ENCODE data around the gene VASN.
A peak's percentile ranks its signal among the peaks of the same experiment; 100 is the strongest.

The VASN gene

GRCh38 chr16:4404967-4405696, 33.5 kb downstream of the VASN start:
- no peak for DNase-seq

- DNase-seq = no peak
These were observed 36.1 kb downstream of the VASN start for GRCh38 chr16:4407543-4408322.

- DNase-seq = no peak
These were observed 36.7 kb downstream of the VASN start for GRCh38 chr16:4408323-4408690.

GRCh38 chr16:4409081-4409932, 37.7 kb downstream of the VASN start:
- peak; percentile 38 to 59 for DNase-seq

GRCh38 chr16:4410335-4411075, 38.9 kb downstream of the VASN start:
- peak; percentile 43 to 69 for DNase-seq

GRCh38 chr16:4411684-4412083, 40.0 kb downstream of the VASN start:
- DNase-seq = no peak

GRCh38 chr16:4412159-4412558, 40.5 kb downstream of the VASN start:
- no peak for DNase-seq

GRCh38 chr16:4412854-4413253, 41.2 kb downstream of the VASN start:
- DNase-seq = no peak

- peak; percentile 17 to 55 for DNase-seq
These were observed 42.7 kb downstream of the VASN start for GRCh38 chr16:4414187-4414917.

GRCh38 chr16:4415538-4416199, 44.0 kb downstream of the VASN start:
- peak; percentile 30 to 41 for DNase-seq

- DNase-seq = peak; percentile 91 to 93
These were observed 44.8 kb downstream of the VASN start, which contains the start of gene CORO7 for GRCh38 chr16:4416200-4417032. Gene CORO7, minus strand, starts transcription at chr16:4416596. Its CDS starts 78 bp downstream, at chr16:4416518.

- no peak for DNase-seq
These were observed 47.8 kb downstream of the VASN start for GRCh38 chr16:4419402-4419959.

- DNase-seq = no peak
These were observed 49.0 kb downstream of the VASN start for GRCh38 chr16:4420505-4421105.

- peak; percentile 87 to 93 for DNase-seq
These were observed 53.9 kb downstream of the VASN start, which contains the start of gene DNAJA3 for GRCh38 chr16:4425378-4426020. Gene DNAJA3, plus strand, starts transcription at chr16:4425868. Its CDS starts 14 bp downstream, at chr16:4425882.

- DNase-seq = peak in 1 of 2 experiments; percentile 61
These were observed 54.5 kb downstream of the VASN start for GRCh38 chr16:4426021-4426684.

- DNase-seq = no peak
These were observed 55.2 kb downstream of the VASN start for GRCh38 chr16:4426722-4427372.

- no peak for DNase-seq
These were observed 56.9 kb downstream of the VASN start for GRCh38 chr16:4428500-4428899.

- DNase-seq = no peak
These were observed 59.4 kb downstream of the VASN start for GRCh38 chr16:4431023-4431422.

Measured in NCI-H2081 (cell line).